HEK293 (cell line): Measurements from ENCODE around the gene USHBP1.

ENCODE experiments used
- BCL11A ChIP-seq: fragments of 450-650 bp; formaldehyde crosslinking; IDR thresholded peaks from 2 replicates; pipeline ENCODE4 v1.5.1; 2016; ENCODE audit warnings: low read depth, missing biosample characterization, missing genetic modification characterization
- KLF16 ChIP-seq: fragments of 450-650 bp; formaldehyde crosslinking; IDR thresholded peaks from 2 replicates; pipeline ENCODE4 v1.5.1; 2017; ENCODE audit warnings: missing biosample characterization, missing genetic modification characterization
- MEIS1 ChIP-seq: sonication (generic); formaldehyde crosslinking; IDR thresholded peaks from 2 replicates; pipeline ENCODE4 v1.8.1; 2022; ENCODE audit warnings: missing genetic modification reagents, mild to moderate bottlenecking, borderline replicate concordance
- MZF1 ChIP-seq: fragments of 450-650 bp; formaldehyde crosslinking; IDR thresholded peaks from 2 replicates; pipeline ENCODE4 v1.5.1; 2017; ENCODE audit warnings: missing biosample characterization, missing genetic modification characterization, borderline replicate concordance
- SP3 ChIP-seq: fragments of 450-650 bp; formaldehyde crosslinking; IDR thresholded peaks from 2 replicates; pipeline ENCODE4 v1.5.1; 2016; ENCODE audit warnings: missing biosample characterization, missing genetic modification characterization
- TRIM28 ChIP-seq: IDR thresholded peaks from 2 replicates; pipeline ENCODE4 v1.6.1; 2011; ENCODE audit warnings: low read length, control low read depth, borderline replicate concordance
- ZBTB48 ChIP-seq: fragments of 450-650 bp; formaldehyde crosslinking; IDR thresholded peaks from 2 replicates; pipeline ENCODE4 v1.5.1; 2016; ENCODE audit warnings: missing biosample characterization, missing genetic modification characterization
- ZBTB8A ChIP-seq: fragments of 450-650 bp; formaldehyde crosslinking; IDR thresholded peaks from 2 replicates; pipeline ENCODE4 v1.5.1; 2016; ENCODE audit warnings: missing biosample characterization, missing genetic modification characterization
- ZFP3 ChIP-seq: fragments of 450-650 bp; formaldehyde crosslinking; IDR thresholded peaks from 2 replicates; pipeline ENCODE4 v1.5.1; 2016; ENCODE audit warnings: low read depth, missing biosample characterization, missing genetic modification characterization
- ZFP37 ChIP-seq: fragments of 450-650 bp; formaldehyde crosslinking; IDR thresholded peaks from 2 replicates; pipeline ENCODE4 v1.5.1; 2016; ENCODE audit warnings: missing biosample characterization, missing genetic modification characterization
- ZNF121 ChIP-seq: fragments of 450-650 bp; formaldehyde crosslinking; IDR thresholded peaks from 2 replicates; pipeline ENCODE4 v1.5.1; 2016; ENCODE audit warnings: missing biosample characterization, missing genetic modification characterization
- ZNF211 ChIP-seq: fragments of 450-650 bp; formaldehyde crosslinking; IDR thresholded peaks from 2 replicates; pipeline ENCODE4 v1.5.1; 2016; ENCODE audit warnings: low read depth, missing biosample characterization, missing genetic modification characterization
- ZNF223 ChIP-seq: fragments of 450-650 bp; formaldehyde crosslinking; IDR thresholded peaks from 2 replicates; pipeline ENCODE4 v1.5.1; 2016; ENCODE audit warnings: missing biosample characterization, missing genetic modification characterization
- ZNF366 ChIP-seq: fragments of 450-650 bp; formaldehyde crosslinking; conservative IDR thresholded peaks from 2 replicates; pipeline ENCODE4 v1.5.1; 2016; ENCODE audit warnings: missing biosample characterization, missing genetic modification characterization
- ZNF394 ChIP-seq: fragments of 450-650 bp; formaldehyde crosslinking; IDR thresholded peaks from 2 replicates; pipeline ENCODE4 v1.5.1; 2016; ENCODE audit warnings: missing biosample characterization, missing genetic modification characterization, mild to moderate bottlenecking, moderate library complexity, borderline replicate concordance
- ZNF560 ChIP-seq: fragments of 450-650 bp; formaldehyde crosslinking; IDR thresholded peaks from 2 replicates; pipeline ENCODE4 v1.5.1; 2017; ENCODE audit warnings: missing biosample characterization, missing genetic modification characterization, borderline replicate concordance
- ZNF610 ChIP-seq: fragments of 450-650 bp; formaldehyde crosslinking; IDR thresholded peaks from 2 replicates; pipeline ENCODE4 v1.5.1; 2016; ENCODE audit warnings: missing biosample characterization, missing genetic modification characterization, borderline replicate concordance
- ZNF624 ChIP-seq: fragments of 450-650 bp; formaldehyde crosslinking; IDR thresholded peaks from 2 replicates; pipeline ENCODE4 v1.5.1; 2017; ENCODE audit warnings: missing biosample characterization, missing genetic modification characterization
- ZNF626 ChIP-seq: fragments of 450-650 bp; sonication (Bioruptor Pico); formaldehyde crosslinking; IDR thresholded peaks from 2 replicates; pipeline ENCODE4 v1.5.1; 2018; ENCODE audit warnings: missing biosample characterization, missing genetic modification characterization, inconsistent platforms
- ZNF654 ChIP-seq: fragments of 450-650 bp; formaldehyde crosslinking; IDR thresholded peaks from 2 replicates; pipeline ENCODE4 v1.5.1; 2016; ENCODE audit warnings: low read depth, missing biosample characterization, missing genetic modification characterization
- ZNF692 ChIP-seq: fragments of 450-650 bp; formaldehyde crosslinking; IDR thresholded peaks from 2 replicates; pipeline ENCODE4 v1.5.1; 2016; ENCODE audit warnings: missing biosample characterization, missing genetic modification characterization
- ZSCAN23 ChIP-seq: fragments of 450-650 bp; formaldehyde crosslinking; IDR thresholded peaks from 2 replicates; pipeline ENCODE4 v1.5.1; 2016; ENCODE audit warnings: missing biosample characterization, missing genetic modification characterization
- ZSCAN5A ChIP-seq: fragments of 450-650 bp; formaldehyde crosslinking; IDR thresholded peaks from 2 replicates; pipeline ENCODE4 v1.5.1; 2016; ENCODE audit warnings: missing biosample characterization, missing genetic modification characterization
- TF ChIP-seq, protein P1 (sequence below): fragments of 450-650 bp; formaldehyde crosslinking; IDR thresholded peaks from 2 replicates; pipeline ENCODE4 v1.5.1; 2016; ENCODE audit warnings: missing biosample characterization, missing genetic modification characterization, borderline replicate concordance
- TF ChIP-seq, protein P2 (sequence below): fragments of 450-650 bp; formaldehyde crosslinking; IDR thresholded peaks from 2 replicates; pipeline ENCODE4 v1.5.1; 2016; ENCODE audit warnings: missing biosample characterization, missing genetic modification characterization
- TF ChIP-seq, protein P3 (sequence below): fragments of 450-650 bp; formaldehyde crosslinking; optimal IDR thresholded peaks from 2 replicates; pipeline ENCODE3; 2016; ENCODE audit warnings: missing biosample characterization, mild to moderate bottlenecking, missing genetic modification characterization
- TF ChIP-seq, protein P4 (sequence below): fragments of 450-650 bp; formaldehyde crosslinking; IDR thresholded peaks from 2 replicates; pipeline ENCODE4 v1.5.1; 2017; ENCODE audit warnings: missing biosample characterization, missing genetic modification characterization
- TF ChIP-seq, protein P5 (sequence below): fragments of 450-650 bp; formaldehyde crosslinking; IDR thresholded peaks from 2 replicates; pipeline ENCODE4 v1.5.1; 2017; ENCODE audit warnings: missing biosample characterization, mild to moderate bottlenecking, missing genetic modification characterization, moderate library complexity

The USHBP1 gene

GRCh38 chr19:17282488-17283125 is 18.1 kb upstream of the USHBP1 start (continued):
- TF ChIP-seq, protein P1, sequence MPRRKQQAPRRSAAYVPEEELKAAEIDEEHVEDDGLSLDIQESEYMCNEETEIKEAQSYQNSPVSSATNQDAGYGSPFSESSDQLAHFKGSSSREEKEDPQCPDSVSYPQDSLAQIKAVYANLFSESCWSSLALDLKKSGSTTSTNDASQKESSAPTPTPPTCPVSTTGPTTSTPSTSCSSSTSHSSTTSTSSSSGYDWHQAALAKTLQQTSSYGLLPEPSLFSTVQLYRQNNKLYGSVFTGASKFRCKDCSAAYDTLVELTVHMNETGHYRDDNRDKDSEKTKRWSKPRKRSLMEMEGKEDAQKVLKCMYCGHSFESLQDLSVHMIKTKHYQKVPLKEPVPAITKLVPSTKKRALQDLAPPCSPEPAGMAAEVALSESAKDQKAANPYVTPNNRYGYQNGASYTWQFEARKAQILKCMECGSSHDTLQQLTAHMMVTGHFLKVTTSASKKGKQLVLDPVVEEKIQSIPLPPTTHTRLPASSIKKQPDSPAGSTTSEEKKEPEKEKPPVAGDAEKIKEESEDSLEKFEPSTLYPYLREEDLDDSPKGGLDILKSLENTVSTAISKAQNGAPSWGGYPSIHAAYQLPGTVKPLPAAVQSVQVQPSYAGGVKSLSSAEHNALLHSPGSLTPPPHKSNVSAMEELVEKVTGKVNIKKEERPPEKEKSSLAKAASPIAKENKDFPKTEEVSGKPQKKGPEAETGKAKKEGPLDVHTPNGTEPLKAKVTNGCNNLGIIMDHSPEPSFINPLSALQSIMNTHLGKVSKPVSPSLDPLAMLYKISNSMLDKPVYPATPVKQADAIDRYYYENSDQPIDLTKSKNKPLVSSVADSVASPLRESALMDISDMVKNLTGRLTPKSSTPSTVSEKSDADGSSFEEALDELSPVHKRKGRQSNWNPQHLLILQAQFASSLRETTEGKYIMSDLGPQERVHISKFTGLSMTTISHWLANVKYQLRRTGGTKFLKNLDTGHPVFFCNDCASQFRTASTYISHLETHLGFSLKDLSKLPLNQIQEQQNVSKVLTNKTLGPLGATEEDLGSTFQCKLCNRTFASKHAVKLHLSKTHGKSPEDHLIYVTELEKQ (tag by site-specific recombination) = no peak
- TF ChIP-seq ZBTB48 (tag by site-specific recombination) = no peak
- no peak; the same call in 1 of the 2 replicates for TF ChIP-seq ZNF610 (tag by site-specific recombination)
- no peak for TF ChIP-seq SP3 (tag by site-specific recombination)
- TF ChIP-seq ZNF366 (tag by site-specific recombination) = peak; percentile 89
- TF ChIP-seq, protein P2, sequence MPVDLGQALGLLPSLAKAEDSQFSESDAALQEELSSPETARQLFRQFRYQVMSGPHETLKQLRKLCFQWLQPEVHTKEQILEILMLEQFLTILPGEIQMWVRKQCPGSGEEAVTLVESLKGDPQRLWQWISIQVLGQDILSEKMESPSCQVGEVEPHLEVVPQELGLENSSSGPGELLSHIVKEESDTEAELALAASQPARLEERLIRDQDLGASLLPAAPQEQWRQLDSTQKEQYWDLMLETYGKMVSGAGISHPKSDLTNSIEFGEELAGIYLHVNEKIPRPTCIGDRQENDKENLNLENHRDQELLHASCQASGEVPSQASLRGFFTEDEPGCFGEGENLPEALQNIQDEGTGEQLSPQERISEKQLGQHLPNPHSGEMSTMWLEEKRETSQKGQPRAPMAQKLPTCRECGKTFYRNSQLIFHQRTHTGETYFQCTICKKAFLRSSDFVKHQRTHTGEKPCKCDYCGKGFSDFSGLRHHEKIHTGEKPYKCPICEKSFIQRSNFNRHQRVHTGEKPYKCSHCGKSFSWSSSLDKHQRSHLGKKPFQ = no peak
- peak; percentile 20; the same call in 1 of the 2 replicates for TF ChIP-seq TRIM28
- no peak for TF ChIP-seq ZFP3 (tag by site-specific recombination)
- no peak for TF ChIP-seq MZF1
- peak; percentile 83; the same call in 1 of the 2 replicates for TF ChIP-seq ZNF394
- TF ChIP-seq ZNF223 = no peak
- TF ChIP-seq, protein P3, sequence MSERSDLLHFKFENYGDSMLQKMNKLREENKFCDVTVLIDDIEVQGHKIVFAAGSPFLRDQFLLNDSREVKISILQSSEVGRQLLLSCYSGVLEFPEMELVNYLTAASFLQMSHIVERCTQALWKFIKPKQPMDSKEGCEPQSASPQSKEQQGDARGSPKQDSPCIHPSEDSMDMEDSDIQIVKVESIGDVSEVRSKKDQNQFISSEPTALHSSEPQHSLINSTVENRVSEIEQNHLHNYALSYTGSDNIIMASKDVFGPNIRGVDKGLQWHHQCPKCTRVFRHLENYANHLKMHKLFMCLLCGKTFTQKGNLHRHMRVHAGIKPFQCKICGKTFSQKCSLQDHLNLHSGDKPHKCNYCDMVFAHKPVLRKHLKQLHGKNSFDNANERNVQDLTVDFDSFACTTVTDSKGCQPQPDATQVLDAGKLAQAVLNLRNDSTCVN (tag by site-specific recombination) = peak; percentile 77
- TF ChIP-seq ZNF560 (tag by site-specific recombination) = no peak
- TF ChIP-seq ZFP37 (tag by site-specific recombination) = peak; percentile 69; the same call in 1 of the 2 replicates
- TF ChIP-seq ZNF211 (tag by site-specific recombination) = no peak
- no peak for TF ChIP-seq ZNF626 (tag by site-specific recombination)
- TF ChIP-seq ZNF654 (tag by site-specific recombination) = peak; percentile 83
- no peak for TF ChIP-seq ZSCAN5A (tag by site-specific recombination)
- TF ChIP-seq BCL11A (tag by site-specific recombination) = peak; percentile 65; the same call in 1 of the 2 replicates
- TF ChIP-seq ZSCAN23 = no peak
- peak; percentile 85 for TF ChIP-seq ZBTB8A (tag by site-specific recombination)
- TF ChIP-seq, protein P4, sequence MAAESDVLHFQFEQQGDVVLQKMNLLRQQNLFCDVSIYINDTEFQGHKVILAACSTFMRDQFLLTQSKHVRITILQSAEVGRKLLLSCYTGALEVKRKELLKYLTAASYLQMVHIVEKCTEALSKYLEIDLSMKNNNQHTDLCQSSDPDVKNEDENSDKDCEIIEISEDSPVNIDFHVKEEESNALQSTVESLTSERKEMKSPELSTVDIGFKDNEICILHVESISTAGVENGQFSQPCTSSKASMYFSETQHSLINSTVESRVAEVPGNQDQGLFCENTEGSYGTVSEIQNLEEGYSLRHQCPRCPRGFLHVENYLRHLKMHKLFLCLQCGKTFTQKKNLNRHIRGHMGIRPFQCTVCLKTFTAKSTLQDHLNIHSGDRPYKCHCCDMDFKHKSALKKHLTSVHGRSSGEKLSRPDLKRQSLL = peak; percentile 27; the same call in 1 of the 2 replicates
- TF ChIP-seq, protein P5, sequence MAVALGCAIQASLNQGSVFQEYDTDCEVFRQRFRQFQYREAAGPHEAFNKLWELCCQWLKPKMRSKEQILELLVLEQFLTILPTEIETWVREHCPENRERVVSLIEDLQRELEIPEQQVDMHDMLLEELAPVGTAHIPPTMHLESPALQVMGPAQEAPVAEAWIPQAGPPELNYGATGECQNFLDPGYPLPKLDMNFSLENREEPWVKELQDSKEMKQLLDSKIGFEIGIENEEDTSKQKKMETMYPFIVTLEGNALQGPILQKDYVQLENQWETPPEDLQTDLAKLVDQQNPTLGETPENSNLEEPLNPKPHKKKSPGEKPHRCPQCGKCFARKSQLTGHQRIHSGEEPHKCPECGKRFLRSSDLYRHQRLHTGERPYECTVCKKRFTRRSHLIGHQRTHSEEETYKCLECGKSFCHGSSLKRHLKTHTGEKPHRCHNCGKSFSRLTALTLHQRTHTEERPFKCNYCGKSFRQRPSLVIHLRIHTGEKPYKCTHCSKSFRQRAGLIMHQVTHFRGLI (tag by site-specific recombination) = no peak
- peak; percentile 64; the same call in 1 of the 2 replicates for TF ChIP-seq ZNF692
- TF ChIP-seq KLF16 (tag by site-specific recombination) = no peak
- no peak for TF ChIP-seq MEIS1 (CRISPR knock-in tag)
- TF ChIP-seq ZNF624 (tag by site-specific recombination) = no peak
- TF ChIP-seq ZNF121 (tag by site-specific recombination) = peak; percentile 63; the same call in 1 of the 2 replicates
